ENCODE results near the gene NIPAL4.
"Not testable (repeated sequence)": the region's sequence is repeated elsewhere in the genome, so short reads cannot be mapped to it uniquely, and the experiment has no call there.

NIPAL4 gene

GRCh38 chr5:157463621-157464518 lies 3.9 kb downstream of the NIPAL4 start:
- no peak for DNase-seq (ENCODE audit: low spot score)

GRCh38 chr5:157464519-157465171 lies 4.6 kb downstream of the NIPAL4 start:
- no peak for DNase-seq (ENCODE audit: low spot score)

GRCh38 chr5:157468293-157468965 lies 8.4 kb downstream of the NIPAL4 start:
- DNase-seq (ENCODE audit: low spot score), result no peak

GRCh38 chr5:157469073-157469472 lies 9.1 kb downstream of the NIPAL4 start:
- DNase-seq (ENCODE audit: low spot score), result no peak

- no peak for DNase-seq (ENCODE audit: low spot score)
These were observed 9.7 kb downstream of the NIPAL4 start for GRCh38 chr5:157469687-157470086.

- no peak for DNase-seq (ENCODE audit: low spot score)
These were observed 10.6 kb downstream of the NIPAL4 start for GRCh38 chr5:157470631-157471030.

GRCh38 chr5:157471709-157472108 lies 11.7 kb downstream of the NIPAL4 start:
- DNase-seq (ENCODE audit: low spot score), result peak; percentile 38

- no peak for DNase-seq (ENCODE audit: low spot score)
These were observed 13.6 kb downstream of the NIPAL4 start for GRCh38 chr5:157473383-157474320.

- no peak for DNase-seq (ENCODE audit: low spot score)
These were observed 15.4 kb downstream of the NIPAL4 start for GRCh38 chr5:157475432-157475831.

- peak; percentile 76 for DNase-seq (ENCODE audit: low spot score)
These were observed 16.8 kb downstream of the NIPAL4 start for GRCh38 chr5:157476702-157477408.

- no peak for DNase-seq (ENCODE audit: low spot score)
These were observed 17.9 kb downstream of the NIPAL4 start for GRCh38 chr5:157477814-157478494.

- no peak for DNase-seq (ENCODE audit: low spot score)
These were observed 18.7 kb downstream of the NIPAL4 start for GRCh38 chr5:157478726-157479125.

GRCh38 chr5:157479166-157479565 lies 19.2 kb downstream of the NIPAL4 start:
- no peak for DNase-seq (ENCODE audit: low spot score)

- DNase-seq (ENCODE audit: low spot score), result no peak
These were observed 19.8 kb downstream of the NIPAL4 start for GRCh38 chr5:157479612-157480510.

GRCh38 chr5:157481265-157481664 lies 21.3 kb downstream of the NIPAL4 start:
- no peak for DNase-seq (ENCODE audit: low spot score)

GRCh38 chr5:157481666-157482065 lies 21.7 kb downstream of the NIPAL4 start:
- no peak for DNase-seq (ENCODE audit: low spot score)

- not testable (repeated sequence) for DNase-seq (ENCODE audit: low spot score)
These were observed 22.7 kb downstream of the NIPAL4 start for GRCh38 chr5:157482702-157483101.

GRCh38 chr5:157484768-157485167 lies 24.8 kb downstream of the NIPAL4 start:
- no peak for DNase-seq (ENCODE audit: low spot score)

GRCh38 chr5:157485340-157485739 lies 25.3 kb downstream of the NIPAL4 start:
- no peak for DNase-seq (ENCODE audit: low spot score)

Measured in D341Med (cell line).